HG02571 (cell line): ENCODE data around the gene ZNF580.
A peak's percentile ranks its signal among the peaks of the same experiment; 100 is the strongest.

Experiments used
- ATAC-seq: cut with Tn5 transposase; IDR thresholded peaks from one replicate; pipeline ENCODE4 v1.9.1; 2021; ENCODE audit warnings: mild to moderate bottlenecking, moderate library complexity; ENCODE audit not compliant: unreplicated experiment

Gene ZNF580

GRCh38 chr19:55644191-55644833 is 3.5 kb downstream of the ZNF580 start:
- no peak for ATAC-seq

- ATAC-seq: no peak
These were observed 4.2 kb downstream of the ZNF580 start for GRCh38 chr19:55644842-55645511.

GRCh38 chr19:55645512-55645881 is 4.7 kb downstream of the ZNF580 start:
- ATAC-seq: no peak

- no peak for ATAC-seq
These were observed 6.3 kb downstream of the ZNF580 start for GRCh38 chr19:55646889-55647731.

- ATAC-seq: no peak
These were observed 7.2 kb downstream of the ZNF580 start, which contains the start of gene CCDC106 for GRCh38 chr19:55647732-55648584. TSS of gene CCDC106 (plus strand) at chr19:55648212. CDS start at chr19:55649047, 835 bp downstream.

GRCh38 chr19:55648585-55649267 is 7.9 kb downstream of the ZNF580 start:
- no peak for ATAC-seq

GRCh38 chr19:55649268-55650125 is 8.7 kb downstream of the ZNF580 start:
- ATAC-seq: no peak

- no peak for ATAC-seq
These were observed 9.3 kb downstream of the ZNF580 start for GRCh38 chr19:55650126-55650557.

- ATAC-seq: no peak
These were observed 9.9 kb downstream of the ZNF580 start for GRCh38 chr19:55650602-55651230.

- no peak for ATAC-seq
These were observed 10.4 kb downstream of the ZNF580 start for GRCh38 chr19:55651236-55651635.

GRCh38 chr19:55652311-55653128 is 11.7 kb downstream of the ZNF580 start:
- ATAC-seq: no peak

- ATAC-seq: peak; percentile 41
These were observed 13.0 kb downstream of the ZNF580 start for GRCh38 chr19:55653651-55654322.

GRCh38 chr19:55654323-55654867 is 13.6 kb downstream of the ZNF580 start:
- peak; percentile 57 for ATAC-seq

GRCh38 chr19:55654868-55655647 is 14.3 kb downstream of the ZNF580 start, which contains the start of gene U2AF2:
TSS of gene U2AF2 (plus strand) at chr19:55655035. CDS start at chr19:55655105, 70 bp downstream.
- ATAC-seq: peak; percentile 24

GRCh38 chr19:55655648-55656040 is 14.8 kb downstream of the ZNF580 start:
- ATAC-seq: no peak

GRCh38 chr19:55656552-55656951 is 15.8 kb downstream of the ZNF580 start:
- ATAC-seq: no peak
